DMS114 treated with DMSO at 0.1 percent for 48 hours (cell line): ENCODE data around the gene NPPC.
"Not testable (repeated sequence)": the region's sequence is repeated elsewhere in the genome, so short reads cannot be mapped to it uniquely, and the experiment has no call there.

ENCODE experiments used
- DNase-seq: peaks from one replicate; lab custom pipeline; 2025; ENCODE audit not compliant: unreplicated experiment; lab: John Stamatoyannopoulos, UW

NPPC gene

GRCh38 chr2:231890896-231891513 lies 35.2 kb downstream of the NPPC start:
- DNase-seq = no peak

GRCh38 chr2:231887756-231888155 lies 38.4 kb downstream of the NPPC start:
- DNase-seq = no peak

GRCh38 chr2:231886071-231886681 lies 40.0 kb downstream of the NPPC start:
- DNase-seq = no peak

- no peak for DNase-seq
These were observed 41.6 kb downstream of the NPPC start for GRCh38 chr2:231884438-231885140.

DNA sequence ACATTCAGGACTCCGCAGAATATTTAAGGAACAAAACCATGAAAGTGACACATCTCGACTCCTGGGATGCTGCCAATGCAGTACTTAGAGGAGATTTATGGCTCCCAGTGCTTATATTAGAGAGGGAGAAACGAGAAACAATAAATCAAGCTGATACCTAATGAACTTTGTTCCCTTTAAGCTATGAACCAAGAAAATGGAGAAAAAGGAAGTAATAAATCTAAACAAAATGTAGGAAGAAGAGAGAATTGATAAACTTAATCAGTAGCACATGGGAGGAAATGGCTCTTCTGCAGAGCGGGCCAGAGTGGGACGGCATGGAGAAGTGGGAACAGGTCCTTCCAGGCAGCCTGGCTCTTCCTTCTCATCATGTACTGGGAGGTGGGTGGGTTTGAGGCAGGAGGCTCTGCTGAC lies 42.7 kb downstream of the NPPC start:
- no peak for DNase-seq

DNA sequence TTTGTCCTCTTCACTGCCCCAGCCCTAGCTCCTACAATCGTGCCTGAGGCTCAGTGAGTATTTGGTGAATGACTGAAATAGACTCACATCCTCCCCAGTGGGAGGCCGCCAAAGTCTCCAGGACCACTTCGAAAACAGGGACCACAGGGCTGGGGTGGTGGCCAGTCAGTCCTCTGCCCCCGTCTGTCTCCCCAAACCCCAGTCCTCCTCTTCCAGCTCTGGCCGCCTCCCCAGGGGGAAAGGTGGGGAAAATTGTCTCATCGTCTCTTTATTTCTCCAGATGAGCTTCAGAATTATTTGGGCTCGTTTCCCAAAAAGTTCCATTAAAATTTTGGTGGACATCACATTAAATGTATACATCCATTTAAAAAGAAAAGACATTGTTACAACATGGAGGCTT lies 43.5 kb downstream of the NPPC start:
- no peak for DNase-seq

- DNase-seq = not testable (repeated sequence)
These were observed 45.8 kb downstream of the NPPC start for GRCh38 chr2:231880371-231880770.

- DNase-seq = no peak
These were observed 47.0 kb downstream of the NPPC start for GRCh38 chr2:231879216-231879615.

DNA sequence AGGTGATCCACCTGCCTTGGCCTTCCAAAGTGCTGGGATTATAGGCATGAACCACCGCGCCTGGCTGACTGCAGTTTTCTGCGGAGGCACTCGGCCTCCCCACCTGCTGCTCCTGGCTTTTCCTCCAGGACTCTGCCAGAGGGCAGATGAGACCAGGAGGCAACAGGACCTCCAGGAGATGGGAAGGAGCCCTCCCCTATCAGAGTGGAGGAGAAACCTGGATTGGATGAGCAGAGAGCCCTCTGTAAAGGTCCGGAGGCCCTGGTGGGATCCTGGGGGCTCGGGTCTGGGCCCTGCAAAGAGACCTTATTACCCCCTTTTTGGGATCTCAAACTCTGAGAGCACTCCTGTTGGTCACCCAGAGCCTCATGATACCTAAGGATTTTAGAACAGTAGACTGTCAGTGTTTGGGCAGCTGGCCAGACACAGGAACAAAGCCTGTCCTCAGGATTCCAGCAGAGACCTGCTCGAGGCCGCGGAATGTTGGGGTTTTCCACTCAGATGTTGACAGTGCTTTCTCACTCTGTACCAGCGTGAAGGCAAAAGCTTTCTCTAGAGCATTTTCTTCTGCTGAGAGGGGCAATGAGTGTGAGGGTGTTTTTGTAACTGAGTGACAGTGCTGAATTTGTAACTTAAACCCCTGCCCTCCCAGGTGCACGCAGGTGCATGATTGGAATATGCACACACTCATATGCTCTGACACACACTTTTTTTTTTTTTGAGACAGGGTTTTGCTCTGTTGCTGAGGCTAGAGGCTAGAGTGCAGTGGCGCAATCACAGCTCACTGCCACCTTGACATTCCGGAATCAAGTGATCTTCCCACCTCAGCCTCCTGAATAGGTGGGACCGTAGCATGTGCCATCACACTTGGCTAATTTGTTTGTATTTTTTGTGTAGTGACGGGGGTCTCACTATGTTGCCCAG lies 48.4 kb downstream of the NPPC start:
- no peak for DNase-seq

DNA sequence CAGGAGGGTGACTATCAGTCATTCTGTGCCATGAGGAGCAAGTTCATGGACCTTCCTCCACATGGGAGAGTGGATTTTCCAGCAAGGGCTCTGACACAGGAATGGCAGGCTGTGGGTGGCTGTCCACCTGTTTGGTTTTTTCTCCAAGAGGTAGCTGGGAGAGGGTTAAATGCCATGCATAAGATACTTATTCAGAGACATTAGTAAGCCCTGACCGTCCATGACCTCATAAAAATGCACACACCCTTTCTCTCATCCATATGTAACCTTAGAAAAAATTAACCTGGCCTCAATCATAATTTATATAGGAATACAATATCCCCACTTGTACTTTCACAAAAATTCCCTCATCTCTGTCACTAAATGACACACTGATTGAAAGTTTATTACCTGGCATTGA lies 51.3 kb downstream of the NPPC start:
- no peak for DNase-seq
